GM19455 (cell line): ENCODE data around the gene CD93.

ENCODE experiments used
- ATAC-seq: cut with Tn5 transposase; IDR thresholded peaks from one replicate; pipeline ENCODE4 v1.9.1; 2021; ENCODE audit not compliant: unreplicated experiment

CD93 gene

GRCh38 chr20:23086056-23086566, at the start of gene CD93:
Gene CD93, minus strand, starts transcription at chr20:23086324. Its CDS starts 132 bp downstream, at chr20:23086192.
- no peak for ATAC-seq

- no peak for ATAC-seq
Observed at GRCh38 chr20:23133560-23133998, 47.5 kb upstream of the CD93 start.

GRCh38 chr20:23132930-23133559, 46.9 kb upstream of the CD93 start:
- no peak for ATAC-seq

GRCh38 chr20:23132293-23132929, 46.3 kb upstream of the CD93 start:
- ATAC-seq, result no peak

- no peak for ATAC-seq
Observed at GRCh38 chr20:23131766-23132165, 45.6 kb upstream of the CD93 start.

- ATAC-seq, result no peak
Observed at GRCh38 chr20:23130622-23131140, 44.6 kb upstream of the CD93 start.

GRCh38 chr20:23129891-23130621, 43.9 kb upstream of the CD93 start:
- no peak for ATAC-seq

- ATAC-seq, result no peak
Observed at GRCh38 chr20:23129266-23129665, 43.1 kb upstream of the CD93 start.

GRCh38 chr20:23128461-23129125, 42.5 kb upstream of the CD93 start:
- no peak for ATAC-seq

GRCh38 chr20:23127506-23128279, 41.6 kb upstream of the CD93 start:
- ATAC-seq, result no peak

GRCh38 chr20:23126281-23127061, 40.3 kb upstream of the CD93 start:
- no peak for ATAC-seq

- no peak for ATAC-seq
Observed at GRCh38 chr20:23125625-23126191, 39.6 kb upstream of the CD93 start.

GRCh38 chr20:23125159-23125558, 39.0 kb upstream of the CD93 start:
- no peak for ATAC-seq

- ATAC-seq, result no peak
Observed at GRCh38 chr20:23123886-23124285, 37.8 kb upstream of the CD93 start.

- ATAC-seq, result no peak
Observed at GRCh38 chr20:23122796-23123655, 36.9 kb upstream of the CD93 start.

GRCh38 chr20:23122321-23122720, 36.2 kb upstream of the CD93 start:
- no peak for ATAC-seq

- ATAC-seq, result no peak
Observed at GRCh38 chr20:23121751-23122320, 35.7 kb upstream of the CD93 start.
